K562 (cell line): ENCODE measurements around the gene THADA. TPM values are rescaled to one million over a fixed set of nuclear protein-coding genes. Genes with fewer than 3 reads are reported as not detected.

Experiments used
- ATAC-seq: fragments of 200-7000 bp; cut with Tn5 transposase; 3 replicates; pipeline ENCODE4 v1.9.1; 2020; ENCODE audit warnings: moderate library complexity
- BruUV-seq: library from RNA; stranded (reverse); fragments of 400-500 nt; replicated peaks from 2 replicates; lab custom pipeline; 2021; lab: Mats Ljungman, UMichigan
- CTCF ChIA-PET: fragments of 300-600 bp; formaldehyde crosslinking; extraction: SDS; loops from one replicate; lab custom pipeline; 2021; ENCODE audit warnings: low intra/inter-chr PET ratio; lab: Yijun Ruan, JAX
- POLR2A ChIA-PET: fragments of 300-600, 350-650 bp; sonication (Branson Sonifier 250); formaldehyde crosslinking; extraction: SDS; loops from one replicate; lab custom pipeline; 2021; ENCODE audit warnings: antibody characterized with exemption, inconsistent platforms; lab: Yijun Ruan, JAX
- DNase-seq, 4 experiments: peaks; one replicate each; pipeline versions ENCODE4 v3.0.0 to v3.0.0-alpha.2; 2011 to 2018; ENCODE audit warnings: low spot score in 3 of 4, mixed read lengths in 3 of 4; ENCODE audit errors: extremely low read depth in 1 of 4
- FAIRE-seq: peaks from 2 replicates; lab custom pipeline; 2011; peaks lifted over from hg19 to GRCh38; lab: Jason Lieb, UNC
- H2AFZ ChIP-seq: 2 replicates; pipeline ENCODE4 v1.6.0; 2011; ENCODE audit warnings: low read depth, low read length, control low read depth, inconsistent platforms
- H3K27ac ChIP-seq: fragments of 200-600 bp; 3 replicates; pipeline ENCODE4 v1.8.0; 2011; ENCODE audit warnings: low read depth, mild to moderate bottlenecking, control low read depth, inconsistent platforms, low read length, moderate library complexity, mixed read lengths; ENCODE audit errors: extremely low read depth
- H3K27me3 ChIP-seq, 2 experiments: fragments of 300-600 bp in 1 of 2; 2 replicates in 1 of 2; 3 replicates in 1 of 2; pipeline versions ENCODE4 v1.6.0 to v1.8.0; 2011; ENCODE audit warnings: inconsistent platforms in 2 of 2, low read length in 2 of 2, mild to moderate bottlenecking in 1 of 2, mixed read lengths in 1 of 2, moderate library complexity in 1 of 2; ENCODE audit not compliant: control insufficient read depth in 2 of 2, insufficient read depth in 2 of 2
- H3K36me3 ChIP-seq: fragments of 300-600 bp; 3 replicates; pipeline ENCODE4 v1.8.0; 2011; ENCODE audit warnings: mild to moderate bottlenecking, low read length, inconsistent platforms; ENCODE audit not compliant: control insufficient read depth, insufficient read depth
- H3K4me1 ChIP-seq, 2 experiments: fragments of 200-600 bp in 1 of 2; replicated peaks in 1 of 2; 2 replicates in 1 of 2; 3 replicates in 1 of 2; pipeline versions ENCODE4 v1.5.1 to v1.8.0; 2011; ENCODE audit warnings: inconsistent platforms in 2 of 2, low read length in 2 of 2, mild to moderate bottlenecking in 1 of 2, mixed read lengths in 1 of 2, moderate library complexity in 1 of 2; ENCODE audit not compliant: control insufficient read depth in 2 of 2, insufficient read depth in 2 of 2
- H3K4me2 ChIP-seq: 2 replicates; pipeline ENCODE4 v1.6.1; 2011; ENCODE audit warnings: low read length, control low read depth, inconsistent platforms, mixed read lengths; ENCODE audit not compliant: insufficient read depth
- H3K4me3 ChIP-seq: fragments of 200-600 bp; sonication (generic), shearing (Covaris generic); 2 replicates; pipeline ENCODE4 v1.5.1; 2016; ENCODE audit warnings: control low read depth, inconsistent platforms
- H3K79me2 ChIP-seq: fragments of 200-600 bp; 3 replicates; pipeline ENCODE4 v1.8.0; 2011; ENCODE audit warnings: low read length, inconsistent platforms; ENCODE audit not compliant: control insufficient read depth, insufficient read depth
- H3K9ac ChIP-seq, 2 experiments: 2 replicates each; pipeline versions ENCODE4 v1.6.0 to v1.6.1; 2011; ENCODE audit warnings: low read depth in 2 of 2, low read length in 2 of 2, control low read depth in 1 of 2, inconsistent platforms in 1 of 2, mild to moderate bottlenecking in 1 of 2, mixed read lengths in 1 of 2; ENCODE audit not compliant: insufficient read depth in 1 of 2
- H3K9me1 ChIP-seq: one replicate; pipeline ENCODE4 v1.6.0; 2011; ENCODE audit warnings: inconsistent platforms, mild to moderate bottlenecking, low read length, moderate library complexity; ENCODE audit not compliant: control insufficient read depth, insufficient read depth
- H3K9me3 ChIP-seq: replicated peaks from 2 replicates; pipeline ENCODE4 v1.5.1; 2011; ENCODE audit warnings: low read depth, low read length, inconsistent platforms; ENCODE audit not compliant: control insufficient read depth, insufficient read depth
- H4K20me1 ChIP-seq: replicated peaks from 2 replicates; pipeline ENCODE4 v1.6.1; 2011; ENCODE audit warnings: low read length, inconsistent platforms, mixed read lengths; ENCODE audit not compliant: control insufficient read depth, insufficient read depth
- GABPA ChIP-seq: fragments of 200-800 bp; sonication (Bioruptor generic); conservative IDR thresholded peaks from 2 replicates; pipeline ENCODE4 v1.6.1; 2016; ENCODE audit warnings: low read depth, missing genetic modification characterization, missing compliant biosample characterization
- IRF2 ChIP-seq: sonication (generic); formaldehyde crosslinking; IDR thresholded peaks from 2 replicates; pipeline ENCODE4 v1.8.1; 2022; ENCODE audit warnings: mild to moderate bottlenecking, missing genetic modification reagents
- MTF1 ChIP-seq: fragments of 250-450 bp; sonication (Bioruptor Pico); IDR thresholded peaks from 2 replicates; pipeline ENCODE4 v1.9.0; 2021; ENCODE audit warnings: moderate library complexity, mild to moderate bottlenecking, inconsistent platforms, borderline replicate concordance
- MYNN ChIP-seq, 2 experiments: sonication (generic); formaldehyde crosslinking in 1 of 2; IDR thresholded peaks; 2 replicates each; pipeline versions ENCODE4 v1.5.0 to v1.6.1; 2016 to 2020; ENCODE audit warnings: antibody characterized with exemption in 1 of 2, missing genetic modification reagents in 1 of 2
- RERE ChIP-seq: sonication (generic); formaldehyde crosslinking; IDR thresholded peaks from 2 replicates; pipeline ENCODE4 v1.8.0; 2023; ENCODE audit warnings: missing genetic modification reagents, mild to moderate bottlenecking, borderline replicate concordance
- SIN3B ChIP-seq: fragments of 450-650 bp; IDR thresholded peaks from 2 replicates; pipeline ENCODE4 v1.6.1; 2017; ENCODE audit warnings: low read depth, mild to moderate bottlenecking, moderate library complexity
- SLC30A9 ChIP-seq: fragments of 250-450 bp; sonication (Bioruptor Pico); IDR thresholded peaks from 2 replicates; pipeline ENCODE4 v1.8.0; 2022; ENCODE audit warnings: mild to moderate bottlenecking, moderate library complexity
- SMARCA4 ChIP-seq: fragments of 450-650 bp; IDR thresholded peaks from 2 replicates; pipeline ENCODE4 v1.6.1; 2016
- TAF15 ChIP-seq: fragments of 200-400 bp; formaldehyde crosslinking; IDR thresholded peaks from 2 replicates; pipeline ENCODE4 v1.6.1; 2017; ENCODE audit warnings: mild to moderate bottlenecking, low read depth, low read length, moderate library complexity
- TGIF2 ChIP-seq: sonication (generic); formaldehyde crosslinking; IDR thresholded peaks from 2 replicates; pipeline ENCODE4 v1.8.1; 2022; ENCODE audit warnings: mild to moderate bottlenecking, missing genetic modification reagents, moderate library complexity
- U2AF2 ChIP-seq: fragments of 200-400 bp; formaldehyde crosslinking; optimal IDR thresholded peaks from 2 replicates; pipeline ENCODE3; 2017; ENCODE audit warnings: low read depth, mild to moderate bottlenecking, low read length
- ZNF780A ChIP-seq: fragments of 250-450 bp; sonication (Bioruptor Pico); IDR thresholded peaks from 2 replicates; pipeline ENCODE4 v1.5.0; 2021; ENCODE audit warnings: mild to moderate bottlenecking
- WGBS: fragments of 100-300 bp; shearing (Covaris generic); methylation state at CpG from one replicate; pipeline ENCODE4 v1.1.6; 2016; ENCODE audit warnings: low coverage, mixed read lengths; ENCODE audit not compliant: insufficient coverage; ENCODE audit errors: missing lambda C conversion rate; 5-methylcytosine and 5-hydroxymethylcytosine counted together
- in situ Hi-C: fragments of 300-500 bp; cut with MboI; formaldehyde crosslinking; loops from 4 replicates; pipeline ENCODE4 v1.15.0; 2018; ENCODE audit warnings: inconsistent platforms, mixed read lengths
- intact Hi-C: fragments of 100-400 bp; cut with micrococcal nuclease; formaldehyde crosslinking; loops from 2 replicates; pipeline ENCODE4 v1.14.2; 2022
- polyA plus RNA-seq, 8 experiments: library from polyadenylated mRNA; depleted of rRNA in 4 of 8; stranded (reverse) in 5 of 8; unstranded in 3 of 8; fragments of >200 nt; fragmentation: Nextera tagmentation in 2 of 8; fragmentation: Illumina TruSeq in 1 of 8; extraction: Ambion mirVana in 2 of 8; extraction: Trizol in 1 of 8; gene quantifications; 2 replicates each; pipeline versions ENCODE4 v1.2.1 to v1.2.3, GENCODE V29; 2011 to 2014; ENCODE audit warnings: inconsistent platforms in 1 of 8, missing spikeins in 1 of 8
- total RNA-seq, 7 experiments: library from RNA; depleted of rRNA in 6 of 7; stranded (reverse); fragments of >200 nt in 6 of 7; fragmentation: Illumina TruSeq in 2 of 7; extraction: Trizol in 2 of 7; gene quantifications; 2 replicates each; pipeline versions ENCODE4 v1.2.1 to v1.2.3, GENCODE V29; 2011 to 2021; ENCODE audit warnings: low replicate concordance in 1 of 7

Gene THADA
- total and polyA plus RNA-seq, 9 of the 15 experiments (the other 6 are each of a cell fraction or from before 2014, with no cell fraction given) = 17.8 to 34.7 (median 31.9) TPM

- peaks cover 61% of the 10 kb centered on the region; the same call in 2 of the 3 replicates for H3K36me3 ChIP-seq
- H3K9me1 ChIP-seq = no peaks in the 10 kb centered on the region
- no peaks in the 10 kb centered on the region for H3K27me3 ChIP-seq
- intact Hi-C loops = no loop called here
- no peaks in the 10 kb centered on the region for H3K9me3 ChIP-seq
- no peak overlapping the region for H2AFZ ChIP-seq
- H3K4me3 ChIP-seq = no peak overlapping the region
- BruUV-seq = no TSS peak
- no peak overlapping the region for H3K9ac ChIP-seq
- DNase-seq (no peak), FAIRE-seq (no peak)
- 85% methylated on average over 5 of the region's 5 CpGs for WGBS
- no peaks in the 10 kb centered on the region for H4K20me1 ChIP-seq
- POLR2A ChIA-PET = interaction anchor here (0.7 to 2.1 kb wide), 2 partner anchors 9 to 11 kb away, joined by 3 to 6 read pairs; no protein-coding TSS in a partner anchor
- no peak for TF ChIP-seq IRF2
- no peak for TF ChIP-seq TAF15
- no peak for TF ChIP-seq SMARCA4
- no peak for TF ChIP-seq SLC30A9 (CRISPR knock-in tag)
- no peak for TF ChIP-seq RERE
- TF ChIP-seq MYNN (IDR thresholded peaks at IDR 0.05) = no peak
- TF ChIP-seq MYNN (CRISPR knock-in tag; IDR thresholded peaks at IDR 0.05) = no peak
- TF ChIP-seq ZNF780A = no peak
- no peak for TF ChIP-seq U2AF2
- no peak for TF ChIP-seq SIN3B
- no peak for TF ChIP-seq MTF1 (CRISPR knock-in tag)
- TF ChIP-seq TGIF2 = no peak
- no peak for TF ChIP-seq GABPA (tag)
- TF ChIP-seq, all 486 proteins: peak for 0
- CTCF ChIA-PET = no interaction called here
- Histone ChIP-seq H3K4me1 (no peaks in the 10 kb centered on the region), H3K27ac (no peak overlapping the region), H3K79me2 (no peaks in the 10 kb centered on the region), H3K4me2 (no peak overlapping the region)
- no peak for ATAC-seq
- in situ Hi-C loops = no loop called here
Observed at GRCh38 chr2:43556256-43556655, 39.6 kb downstream of the THADA start.
